ENCODE data around the gene SPTY2D1. TPM values are rescaled to one million over a fixed set of nuclear protein-coding genes. Genes with fewer than 3 reads are reported as not detected.
"Not testable (repeated sequence)": the region's sequence is repeated elsewhere in the genome, so short reads cannot be mapped to it uniquely, and the experiment has no call there.

Gene SPTY2D1
- total RNA-seq, 4 donors from 2014 or later = 15.8 to 25.4 (median 19.7) TPM

DNA sequence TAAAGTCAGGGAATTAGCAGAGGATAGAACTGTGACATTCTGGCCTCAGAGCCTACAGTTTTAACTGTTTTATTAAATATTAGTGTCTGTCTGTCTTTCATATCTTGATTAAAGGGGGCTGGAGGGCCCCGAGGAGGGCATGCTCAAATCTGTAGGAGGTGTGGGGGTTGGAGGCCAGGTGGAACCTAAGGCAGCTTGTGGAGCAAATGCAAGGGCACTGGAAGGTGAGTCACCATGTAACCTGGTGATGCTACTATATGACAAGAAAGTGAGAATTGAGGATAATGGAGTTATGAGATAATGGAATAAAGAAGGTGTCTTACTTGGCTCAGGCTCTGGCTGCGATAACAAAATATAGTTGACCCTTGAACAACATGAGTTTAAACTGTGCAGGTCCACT lies 37.1 kb upstream of the SPTY2D1 start:
- DNase-seq (ENCODE audit: low spot score in 2 of 2) = peak in 1 of 2 donors; percentile 25
- intact Hi-C loops (cut with DNase I; ENCODE audit: low total_unique reads) = no loop called here
- 82 to 85% methylated on average over 2 of the region's 2 CpGs for WGBS, 2 donors
- H3K4me3 ChIP-seq (ENCODE audit: low read depth, poor library complexity, severe bottlenecking) = no peak overlapping the region
- TF ChIP-seq POLR2A (IDR thresholded peaks at IDR 0.05) = no peak
- TF ChIP-seq, protein P1, sequence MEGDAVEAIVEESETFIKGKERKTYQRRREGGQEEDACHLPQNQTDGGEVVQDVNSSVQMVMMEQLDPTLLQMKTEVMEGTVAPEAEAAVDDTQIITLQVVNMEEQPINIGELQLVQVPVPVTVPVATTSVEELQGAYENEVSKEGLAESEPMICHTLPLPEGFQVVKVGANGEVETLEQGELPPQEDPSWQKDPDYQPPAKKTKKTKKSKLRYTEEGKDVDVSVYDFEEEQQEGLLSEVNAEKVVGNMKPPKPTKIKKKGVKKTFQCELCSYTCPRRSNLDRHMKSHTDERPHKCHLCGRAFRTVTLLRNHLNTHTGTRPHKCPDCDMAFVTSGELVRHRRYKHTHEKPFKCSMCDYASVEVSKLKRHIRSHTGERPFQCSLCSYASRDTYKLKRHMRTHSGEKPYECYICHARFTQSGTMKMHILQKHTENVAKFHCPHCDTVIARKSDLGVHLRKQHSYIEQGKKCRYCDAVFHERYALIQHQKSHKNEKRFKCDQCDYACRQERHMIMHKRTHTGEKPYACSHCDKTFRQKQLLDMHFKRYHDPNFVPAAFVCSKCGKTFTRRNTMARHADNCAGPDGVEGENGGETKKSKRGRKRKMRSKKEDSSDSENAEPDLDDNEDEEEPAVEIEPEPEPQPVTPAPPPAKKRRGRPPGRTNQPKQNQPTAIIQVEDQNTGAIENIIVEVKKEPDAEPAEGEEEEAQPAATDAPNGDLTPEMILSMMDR (IDR thresholded peaks at IDR 0.05) = no peak

DNA sequence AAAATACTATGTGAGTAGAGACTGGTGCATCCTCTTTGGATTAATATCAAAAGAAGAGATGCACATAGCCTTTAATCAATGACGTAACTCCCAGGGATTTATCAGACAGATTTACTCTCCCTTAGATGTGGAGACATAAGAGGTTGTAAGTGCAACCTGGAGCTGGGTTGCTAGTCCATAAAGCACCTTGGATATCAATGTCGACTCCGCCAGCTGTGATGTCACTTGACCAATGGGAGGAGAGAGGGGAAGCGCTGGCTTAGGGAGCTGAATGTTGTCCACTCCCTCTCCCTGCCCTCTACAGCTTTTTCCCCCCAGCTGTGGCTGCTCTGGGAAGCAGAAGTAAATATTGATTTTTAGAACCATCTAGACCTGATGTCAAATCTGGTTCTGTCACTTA lies 35.6 kb upstream of the SPTY2D1 start:
- H3K4me3 ChIP-seq (ENCODE audit: low read depth, poor library complexity, severe bottlenecking) = no peak overlapping the region
- intact Hi-C loops (cut with DNase I; ENCODE audit: low total_unique reads) = no loop called here
- TF ChIP-seq, protein P1 (IDR thresholded peaks at IDR 0.05) = no peak
- no peak for TF ChIP-seq POLR2A (IDR thresholded peaks at IDR 0.05)
- 62 to 68% methylated on average over 4 of the region's 4 CpGs for WGBS, 2 donors
- peak in 1 of 2 donors; percentile 53 for DNase-seq (ENCODE audit: low spot score in 2 of 2)

DNA sequence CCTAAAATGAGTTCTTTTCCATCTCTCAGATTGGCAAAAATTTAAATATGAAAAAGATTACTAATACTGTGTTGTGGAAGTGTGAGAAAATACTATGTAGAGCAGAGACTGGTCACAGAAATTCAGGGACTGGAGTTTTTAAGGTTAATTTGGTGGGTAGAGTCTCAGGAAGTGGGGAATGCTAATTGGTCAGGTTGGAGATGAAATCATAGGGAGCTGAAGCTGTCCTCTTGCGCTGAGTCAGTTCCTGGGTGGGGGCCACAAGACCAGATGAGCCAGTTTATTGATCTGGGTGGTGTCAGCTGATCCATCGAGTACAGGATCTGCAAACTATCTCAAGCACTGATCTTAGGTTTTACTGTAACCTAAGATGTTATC lies 35.1 kb upstream of the SPTY2D1 start:
- no peak overlapping the region for H3K4me3 ChIP-seq (ENCODE audit: low read depth, poor library complexity, severe bottlenecking)
- WGBS, 2 donors = 5 to 17% methylated on average over 2 of the region's 2 CpGs
- intact Hi-C loops (cut with DNase I; ENCODE audit: low total_unique reads) = no loop called here
- TF ChIP-seq POLR2A (IDR thresholded peaks at IDR 0.05) = no peak
- TF ChIP-seq, protein P1 (IDR thresholded peaks at IDR 0.05) = no peak
- peak in 1 of 2 donors; percentile 20 for DNase-seq (ENCODE audit: low spot score in 2 of 2)

DNA sequence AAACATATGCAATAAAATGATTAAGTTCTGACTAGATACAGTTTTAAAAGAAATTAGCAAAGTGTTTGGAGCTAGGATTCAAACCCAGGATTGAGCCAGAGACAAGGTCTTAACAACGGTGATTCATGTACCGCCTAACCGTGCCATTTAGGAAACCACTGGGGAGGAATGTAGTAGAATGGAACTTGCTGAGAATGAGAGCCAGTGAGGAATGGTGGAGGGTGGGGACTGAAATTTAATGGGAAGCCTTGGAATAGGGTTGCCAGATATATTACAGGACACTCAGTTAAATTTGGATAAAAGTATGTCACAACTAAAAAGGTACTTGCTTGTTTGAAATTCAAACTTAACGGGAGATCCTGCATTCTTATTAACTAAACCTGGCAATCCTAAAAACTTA lies 34.0 kb upstream of the SPTY2D1 start:
- 62 to 79% methylated on average over 4 of the region's 4 CpGs for WGBS, 2 donors
- TF ChIP-seq, protein P1 (IDR thresholded peaks at IDR 0.05) = no peak
- DNase-seq (ENCODE audit: low spot score in 2 of 2) = peak in 1 of 2 donors; percentile 6
- H3K4me3 ChIP-seq (ENCODE audit: low read depth, poor library complexity, severe bottlenecking) = no peak overlapping the region
- intact Hi-C loops (cut with DNase I; ENCODE audit: low total_unique reads) = no loop called here

DNA sequence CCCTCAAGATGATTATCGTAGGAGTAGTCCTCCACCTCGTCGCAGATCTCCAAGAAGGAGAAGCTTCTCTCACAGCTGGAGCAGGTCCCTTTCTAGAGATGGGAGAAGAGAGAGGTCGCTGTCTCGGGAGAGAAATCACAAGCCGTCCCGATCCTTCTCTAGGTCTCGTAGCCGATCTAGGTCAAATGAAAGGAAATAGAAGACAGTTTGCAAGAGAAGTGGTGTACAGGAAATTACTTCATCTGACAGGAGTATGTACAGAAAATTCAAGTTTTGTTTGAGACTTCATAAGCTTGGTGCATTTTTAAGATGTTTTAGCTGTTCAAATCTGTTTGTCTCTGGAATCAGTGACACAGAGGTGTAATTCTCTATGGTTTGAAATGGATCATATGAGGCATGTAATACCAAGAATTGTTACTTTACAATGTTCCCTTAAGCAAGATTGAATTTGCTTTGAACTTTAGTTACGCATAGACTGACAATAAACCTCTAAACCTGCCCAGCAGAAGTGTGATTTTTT lies 31.3 kb upstream of the SPTY2D1 start:
- H3K4me3 ChIP-seq (ENCODE audit: low read depth, poor library complexity, severe bottlenecking); intact Hi-C loops (cut with DNase I; ENCODE audit: low total_unique reads); DNase-seq (ENCODE audit: low spot score in 2 of 2): not testable (repeated sequence)
- WGBS, 2 donors = 82 to 84% methylated on average over 10 of the region's 10 CpGs

DNA sequence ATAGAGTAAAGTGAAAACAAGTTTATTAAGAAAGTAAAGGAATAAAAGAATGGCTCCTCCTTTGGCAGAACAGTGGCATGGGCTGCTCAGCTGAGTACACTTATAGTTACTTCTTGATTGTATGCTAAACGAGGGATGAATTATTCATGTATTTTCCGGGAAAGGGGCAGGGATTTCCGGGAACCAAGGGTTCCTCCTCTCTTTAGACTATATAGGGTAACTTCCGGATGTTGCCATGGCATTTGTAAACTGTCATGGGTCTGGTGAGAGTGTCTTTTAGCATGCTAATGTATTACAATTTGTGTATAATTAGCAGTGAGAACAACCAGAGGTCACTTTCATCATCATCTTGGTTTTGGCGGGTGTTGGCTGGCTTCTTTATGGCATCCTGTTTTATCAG lies 23.5 kb upstream of the SPTY2D1 start:
- TF ChIP-seq POLR2A (IDR thresholded peaks at IDR 0.05) = no peak
- 71 to 82% methylated on average over 5 of the region's 5 CpGs for WGBS, 2 donors
- no peak overlapping the region for H3K4me3 ChIP-seq (ENCODE audit: low read depth, poor library complexity, severe bottlenecking)
- intact Hi-C loops (cut with DNase I; ENCODE audit: low total_unique reads) = no loop called here
- DNase-seq (ENCODE audit: low spot score in 2 of 2) = peak in 1 of 2 donors; percentile 23

DNA sequence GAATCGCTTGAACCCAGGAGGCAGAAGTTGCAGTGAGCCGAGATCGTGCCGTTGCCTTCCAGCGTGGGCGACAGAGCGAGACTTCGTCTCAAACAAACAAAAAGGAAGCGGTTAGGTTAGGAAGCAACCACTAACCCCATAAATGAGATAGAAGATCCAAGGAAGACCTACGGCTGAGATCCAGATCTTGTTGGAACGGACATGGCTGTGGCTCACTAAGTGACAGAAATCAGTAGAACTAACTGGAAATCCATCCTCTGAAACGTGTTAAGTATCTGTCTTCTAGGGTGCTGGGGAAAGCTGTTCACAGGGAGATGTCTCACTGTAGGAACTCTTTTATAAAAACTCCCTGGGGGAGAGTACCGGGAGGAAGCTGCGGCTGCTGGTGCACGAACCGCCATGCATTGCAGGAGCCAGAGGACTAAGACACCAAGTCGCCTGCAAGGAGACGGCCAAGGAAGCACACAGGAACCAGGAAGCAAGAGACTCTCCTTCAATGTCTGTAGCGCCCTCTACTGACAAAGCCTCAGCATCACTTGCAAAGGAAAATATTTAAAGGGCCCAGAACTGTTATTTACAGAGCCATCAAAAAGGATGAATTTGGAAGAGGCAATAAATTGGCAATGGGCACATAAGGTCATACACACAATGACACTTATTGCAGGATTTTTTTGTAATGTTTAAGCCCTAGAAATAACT lies 16.9 kb upstream of the SPTY2D1 start:
- H3K4me3 ChIP-seq (ENCODE audit: low read depth, poor library complexity, severe bottlenecking) = no peak overlapping the region
- TF ChIP-seq, protein P1 (IDR thresholded peaks at IDR 0.05) = no peak
- TF ChIP-seq POLR2A (IDR thresholded peaks at IDR 0.05) = no peak
- 70 to 77% methylated on average over 19 of the region's 19 CpGs for WGBS, 2 donors
- peak; percentile 23 to 76 for DNase-seq (ENCODE audit: low spot score in 2 of 2)
- intact Hi-C loops (cut with DNase I; ENCODE audit: low total_unique reads) = no loop called here
